MG63 (cell line): ENCODE results near the gene CNST. TPM values are rescaled to one million over a fixed set of nuclear protein-coding genes. Genes with fewer than 3 reads are reported as not detected.
A peak's percentile ranks its signal among the peaks of the same experiment; 100 is the strongest.
"Not testable (repeated sequence)": the region's sequence is repeated elsewhere in the genome, so short reads cannot be mapped to it uniquely, and the experiment has no call there.

Experiments used
- DNase-seq: peaks from one replicate; pipeline ENCODE4 v3.0.0-alpha.2; 2020
- H3K27me3 ChIP-seq: fragments of 250-450 bp; sonication (Bioruptor Pico); 2 replicates; pipeline ENCODE4 v1.5.1; 2020; ENCODE audit warnings: mild to moderate bottlenecking, moderate library complexity
- H3K36me3 ChIP-seq: fragments of 250-450 bp; sonication (Bioruptor Pico); 2 replicates; pipeline ENCODE4 v1.5.1; 2020; ENCODE audit warnings: mild to moderate bottlenecking, moderate library complexity
- H3K4me3 ChIP-seq: fragments of 250-450 bp; sonication (Bioruptor Pico); 2 replicates; pipeline ENCODE4 v1.5.1; 2020; ENCODE audit warnings: mild to moderate bottlenecking, moderate library complexity
- H3K9me3 ChIP-seq: fragments of 250-450 bp; sonication (Bioruptor Pico); 2 replicates; pipeline ENCODE4 v1.5.1; 2020; ENCODE audit warnings: mild to moderate bottlenecking, moderate library complexity
- total RNA-seq: library from RNA; depleted of rRNA; stranded (reverse); fragments of >200 nt; shearing (Covaris generic); gene quantifications from 2 replicates; pipeline ENCODE4 v1.2.3, GENCODE V29; 2014; ENCODE audit warnings: low replicate concordance

Gene CNST
- total RNA-seq, 1 experiment from 2014 or later, result 11.2 TPM

DNA sequence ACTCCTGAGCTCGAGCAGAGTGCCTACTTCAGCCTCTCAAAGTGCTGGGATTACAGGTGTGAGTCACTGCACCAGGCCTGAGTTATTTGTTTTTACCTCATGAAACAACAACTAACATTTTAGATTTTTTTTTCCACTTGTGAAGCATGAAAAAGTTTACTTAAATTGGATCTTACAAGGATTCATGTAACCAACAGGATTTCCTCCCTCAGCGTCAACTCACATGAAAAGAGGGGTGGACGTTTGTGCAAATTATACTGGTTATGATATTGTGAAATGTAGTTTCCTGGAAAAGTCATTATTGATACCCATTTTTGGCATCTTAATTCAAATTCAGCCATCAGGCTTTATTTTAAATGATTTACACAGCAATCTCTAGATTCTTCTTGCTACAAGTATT is 6.5 kb downstream of the CNST start:
- H3K4me3 ChIP-seq, result no peak overlapping the region
- no peak for DNase-seq
- H3K27me3 ChIP-seq, result no peaks in the 10 kb centered on the region
- no peaks in the 10 kb centered on the region for H3K36me3 ChIP-seq
- H3K9me3 ChIP-seq, result no peaks in the 10 kb centered on the region

DNA sequence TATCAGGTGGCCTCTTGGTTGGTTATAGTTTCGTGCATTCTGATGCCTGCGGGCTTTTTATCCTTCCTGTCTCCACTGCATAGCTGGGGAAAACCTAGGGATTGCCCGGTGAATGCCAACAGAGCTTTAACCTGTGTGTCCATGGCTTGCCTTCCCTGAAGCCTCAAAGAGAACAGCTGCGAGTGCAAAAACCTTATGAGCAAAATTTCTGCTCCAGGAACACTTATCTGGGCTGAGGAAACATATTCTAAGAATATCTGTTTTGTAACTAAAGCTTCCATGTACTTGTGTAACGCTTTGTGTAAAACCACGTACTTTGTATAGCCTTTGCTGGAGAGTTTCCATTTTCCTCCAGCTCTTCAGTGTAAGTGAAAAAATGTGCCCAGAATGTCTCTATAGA is 7.2 kb downstream of the CNST start:
- DNase-seq, result no peak
- H3K27me3 ChIP-seq, result no peaks in the 10 kb centered on the region

DNA sequence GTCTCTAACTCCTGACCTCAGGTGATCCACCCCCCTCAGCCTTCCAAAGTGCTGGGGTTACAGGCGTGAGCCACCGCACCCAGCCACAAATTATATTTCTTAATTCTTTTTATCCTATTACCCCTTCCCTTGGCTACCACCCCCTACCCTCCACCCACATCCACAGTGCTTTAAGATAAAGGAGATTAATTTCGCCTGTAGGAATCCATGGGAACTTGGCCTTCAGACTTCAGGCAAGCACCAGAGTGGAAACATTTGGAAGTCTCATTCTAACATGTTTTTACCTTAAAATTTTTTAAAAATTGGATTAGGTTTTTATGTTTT is 10.4 kb downstream of the CNST start:
- H3K4me3 ChIP-seq, result no peak overlapping the region
- no peaks in the 10 kb centered on the region for H3K27me3 ChIP-seq
- H3K36me3 ChIP-seq, result no peaks in the 10 kb centered on the region
- H3K9me3 ChIP-seq, result no peaks in the 10 kb centered on the region
- no peak for DNase-seq

More for the DNA sequence above, 7.2 kb downstream of the CNST start:
- Histone ChIP-seq H3K4me3 (no peak overlapping the region), H3K36me3 (no peaks in the 10 kb centered on the region), H3K9me3 (no peaks in the 10 kb centered on the region)

DNA sequence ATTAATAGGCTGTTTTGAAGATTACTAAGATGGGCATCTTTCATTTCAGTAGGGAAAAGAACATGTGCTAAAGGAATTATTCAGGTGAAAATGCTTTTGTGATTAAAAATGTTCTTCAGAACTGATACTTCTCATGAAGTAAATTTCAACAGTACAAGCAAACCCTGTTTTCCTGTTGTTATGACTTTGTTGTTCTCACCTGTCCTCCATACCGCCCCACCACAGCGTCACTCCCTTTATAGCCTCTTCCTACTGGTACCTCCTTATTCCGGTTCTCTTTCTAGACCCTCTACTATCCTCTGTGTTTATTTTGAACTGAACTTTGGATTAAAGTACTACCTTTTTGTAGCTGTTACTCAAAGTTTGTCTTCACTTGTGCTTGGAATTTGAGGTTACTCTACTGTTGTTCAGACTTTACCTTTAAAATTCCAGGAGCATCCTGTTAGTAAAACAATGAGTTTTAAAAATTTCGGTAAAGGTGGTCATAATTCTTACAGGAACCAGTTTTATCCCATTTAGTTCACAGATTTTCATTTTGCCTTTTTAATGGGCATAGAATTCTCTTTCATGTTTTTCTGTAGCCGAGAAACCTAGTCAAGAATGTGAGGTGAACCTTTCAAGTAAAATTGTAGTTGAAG is 10.9 kb downstream of the CNST start:
- no peaks in the 10 kb centered on the region for H3K36me3 ChIP-seq
- H3K9me3 ChIP-seq, result no peaks in the 10 kb centered on the region
- no peaks in the 10 kb centered on the region for H3K27me3 ChIP-seq
- H3K4me3 ChIP-seq, result no peak overlapping the region
- DNase-seq, result no peak

DNA sequence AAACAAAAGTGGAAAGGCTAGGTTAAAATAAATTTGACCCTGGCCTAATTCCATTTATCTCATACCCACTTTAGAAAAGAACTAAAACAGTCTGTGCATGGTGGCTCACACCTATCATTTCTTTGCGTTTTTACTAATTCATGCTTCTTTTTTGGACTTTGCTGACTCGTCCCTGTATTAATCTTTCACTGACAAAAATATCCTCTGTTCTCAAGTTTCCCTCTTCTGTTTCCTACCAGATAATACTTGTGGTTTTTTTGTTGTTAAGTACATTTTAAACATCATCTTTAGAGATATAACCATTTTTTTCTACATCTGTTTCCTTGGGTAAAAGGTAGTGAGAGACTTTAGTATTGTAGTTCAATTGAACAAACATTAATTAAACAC is 11.5 kb downstream of the CNST start:
- no peaks in the 10 kb centered on the region for H3K36me3 ChIP-seq
- DNase-seq, result no peak
- H3K4me3 ChIP-seq, result no peak overlapping the region
- H3K27me3 ChIP-seq, result no peaks in the 10 kb centered on the region
- no peaks in the 10 kb centered on the region for H3K9me3 ChIP-seq

DNA sequence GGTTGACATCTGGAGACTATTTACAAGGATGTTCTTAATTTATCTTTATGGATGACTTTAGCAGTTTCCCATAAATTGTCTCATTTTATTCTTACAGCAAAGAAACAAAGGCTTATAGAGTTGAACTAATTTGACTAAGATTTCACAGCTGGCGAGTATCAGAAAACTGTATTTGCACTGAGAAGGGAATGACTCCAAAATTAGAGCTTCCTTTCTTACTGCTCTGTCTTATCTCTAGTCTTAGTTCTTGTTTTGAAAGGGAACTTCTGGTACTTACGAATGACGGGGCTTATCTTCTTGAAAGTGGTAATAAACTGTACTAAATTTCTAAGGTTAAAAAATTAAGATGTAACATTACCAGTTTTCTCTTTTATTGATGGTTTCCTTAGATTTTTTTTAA is 13.6 kb downstream of the CNST start:
- Histone ChIP-seq H3K9me3 (no peaks in the 10 kb centered on the region), H3K4me3 (no peak overlapping the region), H3K36me3 (0 out of 2 replicates have a peak, but pooled peaks cover 2% of the 10 kb centered on the region), H3K27me3 (no peaks in the 10 kb centered on the region)
- DNase-seq, result no peak

DNA sequence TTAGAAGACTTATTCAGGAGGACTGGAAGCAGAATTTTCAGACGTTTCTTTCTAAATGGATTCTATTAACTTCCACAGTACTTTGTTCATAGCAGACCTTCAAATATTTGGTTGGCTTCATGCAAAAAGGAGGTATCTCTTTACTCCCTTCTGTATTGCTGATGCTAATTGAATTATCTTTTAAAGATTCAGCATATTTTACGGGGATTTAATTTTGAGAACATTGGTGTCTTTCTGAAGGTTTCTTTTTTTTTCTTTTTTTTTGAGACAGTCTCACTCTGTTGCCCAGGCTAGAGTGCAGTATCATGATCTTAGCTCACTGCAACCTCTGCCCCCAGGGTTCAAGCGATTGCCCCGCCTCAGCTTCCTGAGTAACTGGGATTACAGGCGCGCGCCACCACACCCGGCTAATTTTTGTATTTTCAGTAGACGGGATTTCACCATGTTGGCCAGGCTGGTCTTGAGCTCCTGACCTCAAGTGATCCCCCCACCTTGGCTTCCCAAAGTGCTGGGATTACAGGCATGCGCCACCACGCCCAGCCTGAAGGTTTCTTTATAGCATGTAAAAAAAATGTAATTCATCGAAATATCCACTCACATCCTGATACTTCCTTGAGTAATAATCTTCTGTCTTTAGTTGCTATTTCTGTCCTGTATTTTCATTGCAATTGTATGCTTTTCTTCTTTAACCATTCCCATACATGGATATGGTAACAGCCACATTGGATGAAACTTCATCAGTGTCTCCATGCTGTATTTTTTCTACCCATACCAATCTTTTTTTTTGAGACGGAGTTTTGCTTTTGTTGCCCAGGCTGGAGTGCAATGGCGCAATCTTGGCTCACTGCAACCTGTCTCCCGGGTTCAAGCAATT is 14.5 kb downstream of the CNST start:
- H3K9me3 ChIP-seq, result no peaks in the 10 kb centered on the region
- 0 out of 2 replicates have a peak, but pooled peaks cover 2% of the 10 kb centered on the region for H3K36me3 ChIP-seq
- DNase-seq, result no peak
- no peaks in the 10 kb centered on the region for H3K27me3 ChIP-seq
- no peak overlapping the region for H3K4me3 ChIP-seq

DNA sequence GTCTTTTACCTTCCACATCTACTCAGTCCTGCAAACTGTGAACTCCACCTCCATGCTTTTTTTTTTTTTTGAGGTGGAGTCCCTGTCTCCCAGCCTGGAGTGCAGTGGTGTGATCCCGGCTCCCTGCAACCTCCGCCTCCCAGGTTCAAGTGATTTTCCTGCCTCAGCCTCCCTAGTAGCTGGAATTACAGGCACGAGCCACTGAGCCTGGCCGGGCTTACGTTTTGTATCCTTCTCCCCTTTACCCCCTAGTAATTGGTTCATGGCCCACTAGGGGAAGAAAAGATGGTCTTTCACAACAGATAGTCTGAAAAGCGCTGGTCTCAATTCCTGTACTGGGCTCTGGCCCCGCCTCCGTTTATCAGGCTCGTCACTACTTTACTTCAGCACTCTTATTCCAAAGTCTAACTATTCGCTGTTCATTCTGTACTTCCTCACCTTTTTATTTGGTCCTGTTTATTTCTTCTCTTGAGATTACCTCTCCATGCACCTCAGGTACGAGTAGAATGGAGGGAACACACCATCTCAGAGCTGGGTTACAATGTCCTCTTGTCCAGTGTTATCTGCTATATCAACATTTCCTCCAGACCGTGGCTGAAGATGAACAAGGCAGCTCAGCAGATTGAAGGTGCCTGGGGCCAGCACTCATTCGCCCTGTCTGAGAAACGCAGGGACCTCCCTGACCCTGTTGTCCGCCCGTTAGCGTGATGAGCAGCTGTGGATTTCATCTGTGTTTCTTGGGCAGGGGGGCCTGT is 16.2 kb downstream of the CNST start:
- H3K4me3 ChIP-seq, result no peak overlapping the region
- H3K36me3 ChIP-seq, result 0 out of 2 replicates have a peak, but pooled peaks cover 2% of the 10 kb centered on the region
- DNase-seq, result no peak
- no peaks in the 10 kb centered on the region for H3K27me3 ChIP-seq
- H3K9me3 ChIP-seq, result no peaks in the 10 kb centered on the region

DNA sequence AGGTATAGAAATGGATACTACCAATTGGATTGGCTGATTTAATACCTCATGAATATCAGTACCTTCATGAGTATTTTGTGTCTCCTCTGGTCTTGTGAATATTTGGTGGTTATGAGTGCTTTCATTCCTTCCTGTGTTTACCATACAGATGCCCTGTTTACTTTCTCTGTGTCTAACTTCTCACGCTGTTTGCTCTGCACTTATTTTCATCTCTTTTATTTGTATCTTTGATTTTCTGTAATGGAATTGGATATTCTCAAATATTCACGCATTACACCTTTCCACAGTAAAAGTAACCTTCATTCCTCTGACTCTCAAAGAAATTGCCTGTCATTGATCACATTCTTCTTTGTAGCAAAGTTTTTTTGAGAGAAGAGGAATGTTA is 16.8 kb downstream of the CNST start:
- Histone ChIP-seq H3K9me3 (no peaks in the 10 kb centered on the region), H3K27me3 (no peaks in the 10 kb centered on the region), H3K4me3 (no peak overlapping the region), H3K36me3 (0 out of 2 replicates have a peak, but pooled peaks cover 2% of the 10 kb centered on the region)
- DNase-seq, result no peak

DNA sequence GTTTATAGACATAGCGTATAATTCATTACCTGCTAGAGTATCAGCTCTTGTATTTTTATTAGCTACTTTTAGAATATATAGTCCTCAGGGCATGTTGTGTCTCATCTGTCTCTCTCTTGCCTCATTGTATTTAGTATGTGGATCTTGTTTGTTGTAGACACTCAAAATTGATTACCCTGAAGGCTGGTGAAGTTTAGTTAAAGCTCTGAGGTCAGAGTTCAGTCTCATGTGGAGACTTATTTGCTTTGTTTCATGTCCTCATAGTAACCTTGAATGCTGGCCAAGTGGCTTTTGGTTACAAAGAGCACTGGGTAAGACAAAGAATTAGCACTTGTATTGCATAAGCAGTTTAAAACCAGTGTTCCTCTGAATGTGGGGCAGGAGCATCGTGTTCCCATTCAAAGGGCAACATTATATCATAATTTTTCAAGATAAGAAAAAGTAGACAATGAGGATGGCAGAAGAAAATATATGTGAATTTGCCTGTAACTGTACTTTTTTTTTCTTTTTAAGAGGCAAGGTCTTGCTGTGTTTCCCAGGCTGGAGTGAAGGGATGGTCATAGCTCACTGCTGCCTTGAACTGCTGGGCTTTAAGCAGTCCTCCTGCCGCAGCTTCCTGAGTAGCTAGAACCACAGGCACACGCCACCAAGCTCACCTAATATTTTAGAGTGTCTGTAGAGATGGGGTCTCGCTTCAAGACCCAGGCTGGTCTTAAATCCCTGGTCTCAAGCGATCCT is 17.4 kb downstream of the CNST start:
- H3K36me3 ChIP-seq, result 0 out of 2 replicates have a peak, but pooled peaks cover 2% of the 10 kb centered on the region
- DNase-seq, result peak; percentile 28
- no peaks in the 10 kb centered on the region for H3K9me3 ChIP-seq
- H3K4me3 ChIP-seq, result no peak overlapping the region
- H3K27me3 ChIP-seq, result no peaks in the 10 kb centered on the region

DNA sequence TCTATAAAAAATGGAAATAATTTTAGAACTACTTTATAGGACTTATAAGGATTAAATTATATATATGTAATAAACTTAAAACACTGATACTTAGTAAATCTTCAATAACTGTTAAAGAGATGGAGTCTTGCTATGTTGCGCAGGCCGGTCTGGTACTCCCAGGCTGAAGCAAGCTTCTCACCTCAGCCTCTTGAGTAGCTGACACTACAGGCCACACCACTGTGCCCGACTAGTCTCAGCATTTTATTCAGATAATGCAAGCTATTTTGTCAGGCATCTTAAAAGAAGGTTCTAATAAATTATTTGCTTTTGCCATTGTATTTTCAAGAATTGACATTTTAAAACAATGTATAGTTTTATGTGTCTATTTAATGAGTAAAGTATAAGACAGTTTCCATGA is 20.8 kb downstream of the CNST start:
- H3K36me3 ChIP-seq, result peaks cover 6% of the 10 kb centered on the region; the same call in 1 of the 2 replicates
- no peak for DNase-seq
- no peaks in the 10 kb centered on the region for H3K27me3 ChIP-seq
- H3K4me3 ChIP-seq, result no peak overlapping the region
- H3K9me3 ChIP-seq, result no peaks in the 10 kb centered on the region

DNA sequence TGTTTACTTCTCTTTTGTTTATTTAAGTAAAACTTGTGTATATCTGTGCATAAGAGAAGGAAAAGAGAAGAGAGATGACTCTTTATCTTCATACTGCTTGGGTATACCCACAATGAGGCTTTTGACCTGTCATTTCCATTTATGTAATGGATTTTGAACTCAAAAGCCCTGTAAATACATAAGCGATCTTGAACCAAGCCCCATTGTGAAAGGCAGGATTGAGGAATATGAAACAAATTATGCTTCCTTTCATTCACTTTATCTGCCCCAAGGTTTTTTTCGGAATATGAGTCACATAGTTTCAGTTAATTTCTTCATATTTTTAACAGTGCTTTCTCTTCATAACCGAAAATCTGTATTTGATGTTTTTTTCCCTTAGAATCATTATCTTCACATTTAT is 21.4 kb downstream of the CNST start:
- no peak overlapping the region for H3K4me3 ChIP-seq
- DNase-seq, result no peak
- no peaks in the 10 kb centered on the region for H3K27me3 ChIP-seq
- H3K36me3 ChIP-seq, result peaks cover 6% of the 10 kb centered on the region; the same call in 1 of the 2 replicates
- no peaks in the 10 kb centered on the region for H3K9me3 ChIP-seq

DNA sequence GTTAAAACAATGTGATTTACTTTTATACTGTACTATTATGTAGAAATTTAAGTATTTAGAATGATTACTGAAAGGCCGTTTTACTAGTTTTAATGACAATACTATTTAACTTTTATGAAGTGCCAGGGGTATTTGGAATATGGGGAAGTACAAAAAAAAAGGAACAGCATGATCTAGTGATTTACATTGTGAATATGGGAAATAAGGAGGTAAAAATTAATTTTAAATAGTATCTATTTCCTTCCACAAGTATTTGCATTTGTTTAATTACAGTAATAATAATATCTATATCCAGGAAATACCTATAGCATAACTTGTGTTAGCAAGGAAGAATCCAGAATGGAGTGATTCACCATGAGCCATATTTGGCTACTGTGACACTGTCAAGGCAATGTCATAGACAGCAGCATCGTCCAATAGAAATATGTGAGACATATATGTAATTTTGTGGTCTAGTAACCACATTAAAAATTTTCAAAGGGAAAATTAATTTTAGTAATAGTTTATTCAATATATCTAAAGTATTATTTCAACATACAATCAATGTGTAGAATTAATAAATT is 22.0 kb downstream of the CNST start:
- no peaks in the 10 kb centered on the region for H3K27me3 ChIP-seq
- peaks cover 6% of the 10 kb centered on the region for H3K36me3 ChIP-seq
- no peaks in the 10 kb centered on the region for H3K9me3 ChIP-seq
- no peak overlapping the region for H3K4me3 ChIP-seq
- DNase-seq, result peak; percentile 40

DNA sequence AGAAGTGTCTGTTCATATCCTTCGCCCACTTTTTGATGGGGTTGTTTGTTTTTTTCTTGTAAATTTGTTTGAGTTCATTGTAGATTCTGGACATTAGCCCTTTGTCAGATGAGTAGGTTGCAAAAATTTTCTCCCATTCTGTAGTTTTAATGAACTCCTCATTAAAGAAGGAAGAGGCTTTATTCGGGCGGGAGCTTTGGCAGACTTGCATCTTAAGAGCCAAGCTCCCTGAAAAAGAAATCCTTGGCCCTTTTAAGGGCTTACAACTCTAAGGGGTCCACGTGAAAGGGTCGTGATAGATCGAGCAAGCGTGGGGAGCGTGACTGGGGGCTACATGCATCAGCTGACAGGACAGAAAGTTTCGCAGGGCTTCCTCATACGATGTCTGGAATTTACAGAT is 23.7 kb downstream of the CNST start:
- not testable (repeated sequence) for H3K4me3 ChIP-seq, DNase-seq, H3K9me3 ChIP-seq, H3K27me3 ChIP-seq
- peaks cover 17% of the 10 kb centered on the region for H3K36me3 ChIP-seq

DNA sequence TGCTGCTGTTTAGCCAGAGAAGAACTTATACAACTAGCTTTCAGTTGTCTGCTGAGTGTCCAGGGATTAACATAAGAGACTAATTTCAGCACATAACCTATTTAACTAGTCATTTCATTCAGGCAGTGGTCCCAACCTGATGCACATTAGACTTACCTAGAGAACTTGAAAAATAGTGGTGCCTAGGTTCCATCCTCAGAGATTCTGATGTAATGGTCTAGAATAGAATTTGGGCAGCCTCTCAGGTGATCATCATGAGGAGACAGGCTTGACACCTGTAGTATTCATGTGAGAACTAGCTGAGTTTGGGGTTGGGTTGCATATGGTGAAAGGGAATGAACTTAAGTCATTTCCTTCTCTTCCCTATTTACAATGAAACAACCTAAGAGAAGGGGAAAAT is 24.8 kb downstream of the CNST start:
- no peaks in the 10 kb centered on the region for H3K9me3 ChIP-seq
- no peak for DNase-seq
- no peaks in the 10 kb centered on the region for H3K27me3 ChIP-seq
- peaks cover 19% of the 10 kb centered on the region for H3K36me3 ChIP-seq
- H3K4me3 ChIP-seq, result no peak overlapping the region

DNA sequence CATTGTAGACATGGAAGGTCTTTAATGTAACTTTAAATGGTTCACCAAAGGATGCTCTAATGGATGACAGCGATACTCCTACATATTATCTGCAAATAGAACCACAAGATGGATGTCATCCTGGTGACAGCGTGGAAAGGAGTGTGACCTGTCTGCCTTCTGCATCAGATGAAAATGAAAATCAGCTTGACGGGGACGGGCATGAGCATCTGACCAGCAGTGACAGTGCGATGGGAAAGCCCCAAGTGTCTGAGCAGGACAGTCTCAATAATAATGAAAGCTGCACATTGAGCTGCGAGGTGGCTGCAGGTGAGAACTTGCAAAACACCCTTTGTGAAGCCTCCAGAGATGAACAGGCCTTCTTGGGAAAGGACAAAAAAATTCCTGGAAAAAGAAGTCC is 25.2 kb downstream of the CNST start:
- H3K9me3 ChIP-seq, result no peaks in the 10 kb centered on the region
- peaks cover 20% of the 10 kb centered on the region for H3K36me3 ChIP-seq
- no peaks in the 10 kb centered on the region for H3K27me3 ChIP-seq
- no peak overlapping the region for H3K4me3 ChIP-seq
- no peak for DNase-seq
